ENCODE data around the gene NRP1.

DNA sequence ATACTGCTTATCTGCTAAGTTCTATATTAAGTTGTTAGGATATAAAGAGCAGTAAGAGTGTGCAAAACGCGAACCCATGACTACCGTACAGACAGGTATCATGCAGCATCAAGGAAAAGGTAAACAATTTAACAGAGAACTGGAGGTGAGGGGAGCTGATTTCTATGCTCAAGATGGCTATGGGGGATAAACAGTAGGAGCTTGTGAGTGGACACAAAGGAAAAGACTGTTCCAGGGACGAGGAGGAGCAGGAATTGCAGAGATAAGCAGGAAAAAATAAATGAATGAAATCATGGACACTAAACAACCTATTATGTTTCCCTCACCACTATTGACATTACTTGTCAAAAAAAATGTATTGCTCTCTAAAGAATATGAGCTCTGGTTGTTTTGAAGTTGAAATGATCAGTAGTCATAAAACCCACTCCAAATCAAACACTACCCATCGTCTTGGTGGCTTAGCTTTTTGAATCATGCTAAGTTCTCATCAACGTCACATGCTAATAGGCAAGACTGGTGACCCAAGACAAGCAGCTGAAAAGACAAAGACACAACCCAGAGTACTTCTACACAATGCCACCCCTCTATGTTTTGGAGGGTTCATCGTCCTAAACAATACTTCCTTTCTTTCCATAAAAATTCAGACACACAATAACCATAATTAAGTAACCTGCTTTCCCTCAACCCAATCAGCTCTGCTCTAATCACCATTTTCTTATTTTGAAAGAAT is 102.7 kb downstream of the NRP1 start:
- TF ChIP-seq EZH2 (IDR thresholded peaks at IDR 0.05; ENCODE audit: low read length, unreplicated experiment): no peak
- TF ChIP-seq, protein P1, sequence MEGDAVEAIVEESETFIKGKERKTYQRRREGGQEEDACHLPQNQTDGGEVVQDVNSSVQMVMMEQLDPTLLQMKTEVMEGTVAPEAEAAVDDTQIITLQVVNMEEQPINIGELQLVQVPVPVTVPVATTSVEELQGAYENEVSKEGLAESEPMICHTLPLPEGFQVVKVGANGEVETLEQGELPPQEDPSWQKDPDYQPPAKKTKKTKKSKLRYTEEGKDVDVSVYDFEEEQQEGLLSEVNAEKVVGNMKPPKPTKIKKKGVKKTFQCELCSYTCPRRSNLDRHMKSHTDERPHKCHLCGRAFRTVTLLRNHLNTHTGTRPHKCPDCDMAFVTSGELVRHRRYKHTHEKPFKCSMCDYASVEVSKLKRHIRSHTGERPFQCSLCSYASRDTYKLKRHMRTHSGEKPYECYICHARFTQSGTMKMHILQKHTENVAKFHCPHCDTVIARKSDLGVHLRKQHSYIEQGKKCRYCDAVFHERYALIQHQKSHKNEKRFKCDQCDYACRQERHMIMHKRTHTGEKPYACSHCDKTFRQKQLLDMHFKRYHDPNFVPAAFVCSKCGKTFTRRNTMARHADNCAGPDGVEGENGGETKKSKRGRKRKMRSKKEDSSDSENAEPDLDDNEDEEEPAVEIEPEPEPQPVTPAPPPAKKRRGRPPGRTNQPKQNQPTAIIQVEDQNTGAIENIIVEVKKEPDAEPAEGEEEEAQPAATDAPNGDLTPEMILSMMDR (conservative IDR thresholded peaks at IDR 0.05; ENCODE audit: low read depth, low read length): no peak
- TF ChIP-seq EZH2phosphoT487 (IDR thresholded peaks at IDR 0.05; ENCODE audit: borderline replicate concordance, low read length): no peak

Data from PC-3 (cell line).